Ectodermal cell (in vitro differentiated cells): ENCODE results near the gene WT1.

ENCODE experiments used
- H3K27ac ChIP-seq: 2 replicates; pipeline ENCODE4 v1.7.0; 2013; ENCODE audit warnings: mild to moderate bottlenecking, low read depth, low read length; ENCODE audit not compliant: insufficient read depth, poor library complexity, severe bottlenecking
- H3K27me3 ChIP-seq: 2 replicates; pipeline ENCODE4 v1.7.0; 2013; ENCODE audit warnings: mild to moderate bottlenecking, low read length; ENCODE audit not compliant: insufficient read depth, control insufficient read depth, poor library complexity, severe bottlenecking
- H3K36me3 ChIP-seq: one replicate; pipeline ENCODE4 v1.7.0; 2013; ENCODE audit warnings: low read length; ENCODE audit not compliant: control insufficient read depth, insufficient read depth
- H3K4me1 ChIP-seq: one replicate; pipeline ENCODE4 v1.7.0; 2013; ENCODE audit warnings: low read length; ENCODE audit not compliant: control insufficient read depth, insufficient read depth
- H3K4me3 ChIP-seq: 2 replicates; pipeline ENCODE4 v1.7.0; 2013; ENCODE audit warnings: low read depth, low read length, control low read depth; ENCODE audit not compliant: insufficient read depth
- H3K9me3 ChIP-seq: 2 replicates; pipeline ENCODE4 v1.7.0; 2013; ENCODE audit warnings: mild to moderate bottlenecking, low read length, moderate library complexity; ENCODE audit not compliant: control insufficient read depth
- WGBS, 2 experiments: methylation state at CpG; one replicate each; pipeline ENCODE4 v1.1.7; 2013; ENCODE audit warnings: missing lambda C conversion rate in 2 of 2; 5-methylcytosine and 5-hydroxymethylcytosine counted together

Gene WT1

GRCh38 chr11:32405592-32405991 lies 29.7 kb downstream of the WT1 start:
- H3K27me3 ChIP-seq, result no peaks in the 10 kb centered on the region
- H3K27ac ChIP-seq, result no peak overlapping the region
- WGBS, 2 experiments, result 93 to 98% methylated on average over 4 of the region's 4 CpGs
- H3K9me3 ChIP-seq, result no peaks in the 10 kb centered on the region
- no peaks in the 10 kb centered on the region for H3K4me1 ChIP-seq
- no peak overlapping the region for H3K4me3 ChIP-seq
- H3K36me3 ChIP-seq, result no peaks in the 10 kb centered on the region

GRCh38 chr11:32402836-32403235 lies 32.5 kb downstream of the WT1 start:
- Histone ChIP-seq H3K36me3 (no peaks in the 10 kb centered on the region), H3K4me1 (no peaks in the 10 kb centered on the region), H3K27ac (no peak overlapping the region), H3K9me3 (no peaks in the 10 kb centered on the region), H3K4me3 (no peak overlapping the region), H3K27me3 (no peaks in the 10 kb centered on the region)
- WGBS, 2 experiments, result 82 to 100% methylated on average over 2 of the region's 2 CpGs

- Histone ChIP-seq H3K36me3 (no peaks in the 10 kb centered on the region), H3K27me3 (no peaks in the 10 kb centered on the region), H3K4me3 (no peak overlapping the region), H3K27ac (no peak overlapping the region), H3K4me1 (no peaks in the 10 kb centered on the region), H3K9me3 (no peaks in the 10 kb centered on the region)
- WGBS, 2 experiments, result 85 to 92% methylated on average over 4 to 5 of the region's 5 CpGs
These were observed 34.5 kb downstream of the WT1 start for GRCh38 chr11:32400670-32401369.

- Histone ChIP-seq H3K36me3 (no peaks in the 10 kb centered on the region), H3K4me3 (no peak overlapping the region), H3K9me3 (no peaks in the 10 kb centered on the region), H3K4me1 (no peaks in the 10 kb centered on the region), H3K27me3 (no peaks in the 10 kb centered on the region), H3K27ac (no peak overlapping the region)
- WGBS, 2 experiments, result 76 to 80% methylated on average over 16 of the region's 16 CpGs
These were observed 35.1 kb downstream of the WT1 start for GRCh38 chr11:32400196-32400595.

GRCh38 chr11:32396991-32397390 lies 38.3 kb downstream of the WT1 start:
- Histone ChIP-seq H3K9me3 (no peaks in the 10 kb centered on the region), H3K4me3 (no peak overlapping the region), H3K36me3 (no peaks in the 10 kb centered on the region), H3K4me1 (no peaks in the 10 kb centered on the region), H3K27ac (no peak overlapping the region), H3K27me3 (no peaks in the 10 kb centered on the region)
- WGBS, 2 experiments, result 91 to 94% methylated on average over 4 of the region's 4 CpGs

GRCh38 chr11:32396331-32396730 lies 39.0 kb downstream of the WT1 start:
- H3K4me1 ChIP-seq, result no peaks in the 10 kb centered on the region
- no peaks in the 10 kb centered on the region for H3K36me3 ChIP-seq
- no peaks in the 10 kb centered on the region for H3K27me3 ChIP-seq
- no peak overlapping the region for H3K4me3 ChIP-seq
- 95 to 96% methylated on average over 7 of the region's 7 CpGs for WGBS, 2 experiments
- no peak overlapping the region for H3K27ac ChIP-seq
- H3K9me3 ChIP-seq, result no peaks in the 10 kb centered on the region

GRCh38 chr11:32395127-32395526 lies 40.2 kb downstream of the WT1 start:
- Histone ChIP-seq H3K27ac (no peak overlapping the region), H3K27me3 (no peaks in the 10 kb centered on the region), H3K4me3 (no peak overlapping the region), H3K4me1 (no peaks in the 10 kb centered on the region), H3K36me3 (no peaks in the 10 kb centered on the region), H3K9me3 (no peaks in the 10 kb centered on the region)
- WGBS, 2 experiments, result 80 to 82% methylated on average over 4 of the region's 4 CpGs

GRCh38 chr11:32392840-32393239 lies 42.5 kb downstream of the WT1 start:
- no peak overlapping the region for H3K4me3 ChIP-seq
- H3K9me3 ChIP-seq, result no peaks in the 10 kb centered on the region
- H3K4me1 ChIP-seq, result no peaks in the 10 kb centered on the region
- H3K27ac ChIP-seq, result no peak overlapping the region
- H3K27me3 ChIP-seq, result no peaks in the 10 kb centered on the region
- WGBS, 2 experiments, result 78 to 94% methylated on average over 2 of the region's 2 CpGs
- H3K36me3 ChIP-seq, result no peaks in the 10 kb centered on the region

GRCh38 chr11:32391956-32392553 lies 43.3 kb downstream of the WT1 start:
- H3K36me3 ChIP-seq, result no peaks in the 10 kb centered on the region
- H3K27me3 ChIP-seq, result no peaks in the 10 kb centered on the region
- H3K27ac ChIP-seq, result no peak overlapping the region
- no peaks in the 10 kb centered on the region for H3K4me1 ChIP-seq
- H3K4me3 ChIP-seq, result no peak overlapping the region
- WGBS, 2 experiments, result 90 to 93% methylated on average over 8 of the region's 8 CpGs
- H3K9me3 ChIP-seq, result no peaks in the 10 kb centered on the region

GRCh38 chr11:32391479-32391878 lies 43.9 kb downstream of the WT1 start:
- peaks cover under 1% of the 10 kb centered on the region for H3K27me3 ChIP-seq
- WGBS, 2 experiments, result 92 to 98% methylated on average over 2 of the region's 3 CpGs

More at GRCh38 chr11:32391479-32391878, 43.9 kb downstream of the WT1 start:
- Histone ChIP-seq H3K27ac (no peak overlapping the region), H3K4me3 (no peak overlapping the region), H3K9me3 (no peaks in the 10 kb centered on the region), H3K4me1 (no peaks in the 10 kb centered on the region), H3K36me3 (no peaks in the 10 kb centered on the region)
